GM12874 (cell line): Measurements from ENCODE around the gene CNTNAP2.

Experiments
- CTCF ChIP-seq: IDR thresholded peaks from 2 replicates; pipeline ENCODE4 v1.5.1; 2011; ENCODE audit warnings: low read depth, mild to moderate bottlenecking, control low read depth, low read length, moderate library complexity; ENCODE audit not compliant: insufficient read depth

CNTNAP2 gene

GRCh38 chr7:148468700-148469098 is 2352.1 kb downstream of the CNTNAP2 start:
- TF ChIP-seq CTCF = no peak
